Pancreas (tissue), 10 donors: ENCODE measurements around the gene TH. TPM values are rescaled to one million over a fixed set of nuclear protein-coding genes. Genes with fewer than 3 reads are reported as not detected.

Source experiments
- ATAC-seq, 4 donors: fragments of 200-7000 bp; cut with Tn5 transposase; one replicate each; pipeline versions ENCODE4 v1.8.0 to v1.9.1; 2020; ENCODE audit warnings: mild to moderate bottlenecking in 4 of 4, moderate library complexity in 4 of 4
- DNase-seq, 6 donors: peaks; one replicate each; pipeline ENCODE4 v3.0.0-alpha.2; 2020
- FAIRE-seq: peaks from 2 replicates; lab custom pipeline; 2012; peaks lifted over from hg19 to GRCh38; lab: Jason Lieb, UNC
- H3K27ac ChIP-seq, 4 donors: fragments of 200-600 bp; sonication (generic); 1 replicate in 3 of 4; 2 replicates in 1 of 4; pipeline versions ENCODE4 v1.5.0 to v1.8.0; 2020
- H3K27me3 ChIP-seq, 4 donors: fragments of 200-600 bp; one replicate each; pipeline ENCODE4 v1.8.0; 2021
- H3K36me3 ChIP-seq, 3 donors: fragments of 200-600 bp; sonication (generic) in 1 of 3; one replicate each; pipeline versions ENCODE4 v1.5.0 to v1.8.0; 2020 to 2021
- H3K4me1 ChIP-seq, 3 donors: fragments of 200-600 bp; one replicate each; pipeline ENCODE4 v1.8.0; 2021
- H3K4me3 ChIP-seq, 4 donors: fragments of 200-600 bp; sonication (generic) in 2 of 4; one replicate each; pipeline versions ENCODE4 v1.5.0 to v1.8.0; 2020 to 2021
- H3K9me3 ChIP-seq, 4 donors: fragments of 200-600 bp; one replicate each; pipeline ENCODE4 v1.8.0; 2021
- WGBS, 2 donors: extraction: QIAGEN DNeasy Blood & Tissue Kit; methylation state at CpG; one replicate each; pipeline ENCODE4 v1.1.7; 2013; 5-methylcytosine and 5-hydroxymethylcytosine counted together
- intact Hi-C, 3 donors: fragments of 100-400 bp; cut with DNase I; formaldehyde crosslinking; loops; one replicate each; pipeline versions ENCODE4 v1.11.1 to v1.14.2; 2022
- polyA plus RNA-seq, 2 donors: library from polyadenylated mRNA; stranded (reverse); fragments of 200-250 nt; gene quantifications; one replicate each; pipeline ENCODE4 v1.2.3, GENCODE V29; 2013
- total RNA-seq, 6 donors: library from RNA; stranded (reverse); fragmentation: NEBNext Ultra II Directional in 4 of 6; extraction: Animal tissue kit (Norgen Biotek cat#: 25700) in 4 of 6; gene quantifications; one replicate each; pipeline versions ENCODE4 v1.2.1 to v1.2.4, GENCODE V29; 2021 to 2023
- TF ChIP-seq, protein P1 (sequence below), 4 donors: fragments of 200-600 bp; sonication (generic) in 3 of 4; IDR thresholded peaks; one replicate each; pipeline versions ENCODE4 v1.5.0 to v1.8.0; 2021; ENCODE audit warnings: antibody characterized with exemption in 4 of 4
- donor health status: healthy with polysubstance abuse.
- donor health status: DM: no; HTN: no; CAD: no; lungs with moderate emphysema.
- donor health status: DM: no; HTN: no; CAD: no.
- donor health status: control.
- donor health status: control.
- donor health status: Bipolar disorder and iron deficiency.
- donor health status: DM: yes; HTN: yes; CAD: no.
- donor health status: DM: no; HTN: no; CAD: no.
- donor health status: DM: no; HTN: no; CAD: no.
- donor health status: DM: yes; HTN: yes; CAD: no.

The TH gene
- total and polyA plus RNA-seq, 8 donors, result 0.19 to 2.5 (median 0.38) TPM; not detected in 2

DNA sequence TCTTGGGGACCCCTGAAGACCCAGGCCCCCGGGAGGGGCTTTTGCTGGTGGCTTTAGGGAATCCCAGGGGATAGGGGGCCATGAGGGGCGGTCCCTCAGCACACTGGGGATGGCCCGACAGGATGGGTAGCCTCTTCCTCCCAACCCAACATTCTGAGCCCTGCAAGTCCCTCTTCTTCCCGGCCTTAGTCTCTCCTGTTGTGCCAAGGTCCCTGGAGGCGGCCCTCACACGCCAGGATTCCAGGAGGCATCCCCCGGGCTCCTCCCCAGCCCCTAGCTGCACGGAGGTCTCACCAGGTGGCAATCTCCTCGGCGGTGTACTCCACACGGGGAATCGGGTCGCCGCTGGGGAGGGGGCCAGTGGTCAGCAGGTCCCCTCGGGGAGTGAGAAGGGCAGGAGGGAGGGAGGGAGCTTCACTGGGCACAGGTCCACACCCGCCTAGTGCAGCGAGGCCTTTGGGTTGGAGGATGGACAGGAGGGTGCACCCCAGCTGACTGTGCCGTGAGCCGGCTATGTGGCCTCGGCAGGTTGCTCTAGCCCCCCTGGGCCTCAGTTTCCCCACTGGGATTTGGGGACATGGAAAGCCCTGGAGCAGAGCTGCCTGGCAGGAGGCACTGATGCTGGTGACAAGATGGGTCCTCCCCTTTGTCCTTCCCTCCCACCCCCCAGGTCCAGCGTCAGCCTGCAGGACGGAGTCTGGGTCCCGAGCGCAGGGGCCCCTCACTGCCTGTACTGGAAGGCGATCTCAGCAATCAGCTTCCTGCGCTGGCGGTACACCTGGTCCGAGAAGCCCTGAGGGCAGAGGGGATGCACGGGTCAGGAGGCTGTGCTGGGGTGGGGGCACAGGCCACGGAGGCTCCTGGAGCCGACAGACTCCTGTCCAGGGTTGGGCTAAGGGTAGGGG lies 4.2 kb downstream of the TH start:
- Histone ChIP-seq H3K27me3 (no peaks in the 10 kb centered on the region), H3K36me3 (no peaks in the 10 kb centered on the region), H3K27ac (no peak overlapping the region), H3K9me3 (no peaks in the 10 kb centered on the region), H3K4me1 (peaks cover 0 to 4% (median 0%) of the 10 kb centered on the region in 3 donors), H3K4me3 (no peak overlapping the region)
- FAIRE-seq, result no peak
- DNase-seq, result no peak
- intact Hi-C loops, result no loop called here
- ATAC-seq, result no peak
- TF ChIP-seq, protein P1, sequence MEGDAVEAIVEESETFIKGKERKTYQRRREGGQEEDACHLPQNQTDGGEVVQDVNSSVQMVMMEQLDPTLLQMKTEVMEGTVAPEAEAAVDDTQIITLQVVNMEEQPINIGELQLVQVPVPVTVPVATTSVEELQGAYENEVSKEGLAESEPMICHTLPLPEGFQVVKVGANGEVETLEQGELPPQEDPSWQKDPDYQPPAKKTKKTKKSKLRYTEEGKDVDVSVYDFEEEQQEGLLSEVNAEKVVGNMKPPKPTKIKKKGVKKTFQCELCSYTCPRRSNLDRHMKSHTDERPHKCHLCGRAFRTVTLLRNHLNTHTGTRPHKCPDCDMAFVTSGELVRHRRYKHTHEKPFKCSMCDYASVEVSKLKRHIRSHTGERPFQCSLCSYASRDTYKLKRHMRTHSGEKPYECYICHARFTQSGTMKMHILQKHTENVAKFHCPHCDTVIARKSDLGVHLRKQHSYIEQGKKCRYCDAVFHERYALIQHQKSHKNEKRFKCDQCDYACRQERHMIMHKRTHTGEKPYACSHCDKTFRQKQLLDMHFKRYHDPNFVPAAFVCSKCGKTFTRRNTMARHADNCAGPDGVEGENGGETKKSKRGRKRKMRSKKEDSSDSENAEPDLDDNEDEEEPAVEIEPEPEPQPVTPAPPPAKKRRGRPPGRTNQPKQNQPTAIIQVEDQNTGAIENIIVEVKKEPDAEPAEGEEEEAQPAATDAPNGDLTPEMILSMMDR (IDR thresholded peaks at IDR 0.05), result no peak
- 43 to 55% methylated on average over 31 of the region's 31 CpGs for WGBS, 2 donors

- Histone ChIP-seq H3K27me3 (no peaks in the 10 kb centered on the region), H3K4me3 (peak overlapping the region in 1 of 4 donors; percentile 30), H3K27ac (no peak overlapping the region), H3K4me1 (peaks cover 0 to 4% (median 0%) of the 10 kb centered on the region in 3 donors), H3K9me3 (no peaks in the 10 kb centered on the region), H3K36me3 (no peaks in the 10 kb centered on the region)
- DNase-seq (peak in 3 of 6 donors; percentile 63 to 76 (median 75)), ATAC-seq (peak; percentile 56 to 72 (median 66)), FAIRE-seq (no peak)
- intact Hi-C loops, result no loop called here
- TF ChIP-seq, protein P1 (IDR thresholded peaks at IDR 0.05), result peak; percentile 23 to 43 (median 33)
- 4 to 6% methylated on average over 61 to 70 of the region's 70 CpGs for WGBS, 2 donors
These were observed 5.3 kb downstream of the TH start for GRCh38 chr11:2166091-2166851.

GRCh38 chr11:2165571-2165970 lies 6.0 kb downstream of the TH start:
- H3K4me1 ChIP-seq, result peaks cover 0 to 4% (median 0%) of the 10 kb centered on the region in 3 donors
- TF ChIP-seq, protein P1 (IDR thresholded peaks at IDR 0.05), result no peak
- H3K4me3 ChIP-seq, result no peak overlapping the region
- ATAC-seq, result no peak
- no peaks in the 10 kb centered on the region for H3K9me3 ChIP-seq
- intact Hi-C loops, result no loop called here
- H3K27me3 ChIP-seq, result no peaks in the 10 kb centered on the region
- FAIRE-seq, result no peak
- no peak overlapping the region for H3K27ac ChIP-seq
- 59 to 63% methylated on average over 12 to 13 of the region's 13 CpGs for WGBS, 2 donors
- peak in 1 of 6 donors; percentile 67 for DNase-seq
- no peaks in the 10 kb centered on the region for H3K36me3 ChIP-seq

DNA sequence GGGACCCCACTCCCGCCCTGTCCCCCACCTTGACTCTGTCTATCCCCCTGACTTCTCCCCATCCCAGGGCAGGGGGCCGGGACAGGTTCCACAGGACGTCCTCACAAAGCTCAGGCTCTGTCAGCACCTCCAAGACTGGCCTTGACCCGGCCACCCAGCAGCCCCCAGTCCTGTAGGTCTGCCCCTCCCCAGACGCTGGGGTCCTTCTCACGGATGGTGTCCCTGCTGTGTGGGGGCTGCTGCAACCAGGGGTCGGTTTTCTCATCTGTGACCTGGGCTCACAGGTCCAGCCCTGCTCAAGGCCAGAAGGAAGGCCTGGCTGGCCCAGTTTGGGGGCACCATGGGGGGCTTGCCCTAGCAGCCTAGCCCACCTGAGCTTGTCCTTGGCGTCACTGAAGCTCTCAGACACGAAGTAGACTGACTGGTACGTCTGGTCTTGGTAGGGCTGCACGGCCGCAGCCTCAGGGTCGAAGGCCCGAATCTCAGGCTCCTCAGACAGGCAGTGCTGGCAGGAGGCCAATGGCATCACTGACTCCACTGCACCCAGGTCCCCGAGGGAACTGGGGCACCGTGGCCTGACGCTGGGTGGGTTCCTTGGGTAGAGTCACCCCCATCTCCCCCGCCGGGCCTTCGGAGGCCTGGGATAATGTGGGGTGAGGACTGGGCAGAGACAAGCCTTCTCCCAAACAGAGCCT lies 6.6 kb downstream of the TH start:
- no peak for FAIRE-seq
- Histone ChIP-seq H3K4me1 (peaks cover 0 to 4% (median 0%) of the 10 kb centered on the region in 3 donors), H3K27me3 (no peaks in the 10 kb centered on the region), H3K4me3 (no peak overlapping the region), H3K27ac (no peak overlapping the region), H3K9me3 (no peaks in the 10 kb centered on the region), H3K36me3 (no peaks in the 10 kb centered on the region)
- intact Hi-C loops, result no loop called here
- no peak for ATAC-seq
- peak in 1 of 6 donors; percentile 81 for DNase-seq
- 45 to 48% methylated on average over 20 of the region's 20 CpGs for WGBS, 2 donors
- TF ChIP-seq, protein P1 (IDR thresholded peaks at IDR 0.05), result no peak
